ENCODE results near the gene SRRM4. TPM values are rescaled to one million over a fixed set of nuclear protein-coding genes. Genes with fewer than 3 reads are reported as not detected.

Gene SRRM4
- total RNA-seq, result not detected

GRCh38 chr12:118981285-118982211 lies at the start of gene SRRM4:
SRRM4 (plus strand) TSS chr12:118981541; CDS start chr12:118981883, 342 bp downstream.
- Mint-ChIP-seq H3K4me1 (ENCODE audit: low read depth) (no peaks in the 10 kb centered on the region), H3K27me3 (ENCODE audit: low read depth) (peaks cover 16% of the 10 kb centered on the region), H3K9me3 (ENCODE audit: insufficient read depth) (no peaks in the 10 kb centered on the region), H3K36me3 (ENCODE audit: low read depth) (no peaks in the 10 kb centered on the region), H3K4me3 (no peak within 1 kb of the TSS), H3K27ac (no peak within 1 kb of the TSS)
- ATAC-seq (no peak), DNase-seq (no peak)
- ChIA-PET CTCF (no interaction called here), POLR2A (no interaction called here)

GRCh38 chr12:118946256-118946655 lies 35.1 kb upstream of the SRRM4 start:
- POLR2A ChIA-PET, result no interaction called here
- DNase-seq, result no peak
- Mint-ChIP-seq H3K27ac (no peak overlapping the region), H3K4me3 (no peak overlapping the region), H3K9me3 (ENCODE audit: insufficient read depth) (no peaks in the 10 kb centered on the region), H3K4me1 (ENCODE audit: low read depth) (no peaks in the 10 kb centered on the region), H3K36me3 (ENCODE audit: low read depth) (no peaks in the 10 kb centered on the region), H3K27me3 (ENCODE audit: low read depth) (no peaks in the 10 kb centered on the region)
- ATAC-seq, result no peak
- CTCF ChIA-PET, result no interaction called here

DNA sequence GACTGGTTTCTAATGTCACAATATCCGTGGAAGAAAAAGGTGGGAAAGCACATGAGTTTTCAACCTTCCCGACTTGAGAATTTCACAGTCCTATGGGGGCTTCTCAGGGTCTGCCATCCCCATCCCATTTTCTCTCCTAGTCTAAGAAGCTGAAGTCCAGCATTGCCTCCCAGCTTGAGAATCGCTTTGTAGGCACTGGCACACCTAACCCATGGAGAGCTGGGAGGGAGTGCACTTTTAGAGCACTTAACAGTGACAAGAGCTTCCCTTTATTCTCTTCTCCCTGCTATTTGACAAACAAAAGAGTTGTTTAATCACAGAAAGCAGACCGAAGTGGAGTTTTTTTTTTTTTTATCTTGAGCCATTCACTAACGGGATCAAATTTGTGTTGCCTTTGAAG lies 22.8 kb upstream of the SRRM4 start:
- CTCF ChIA-PET, result interaction anchor here (0.6 kb wide), 1 partner anchor 526 kb away, joined by 3 read pairs; no protein-coding TSS in a partner anchor
- no peak for ATAC-seq
- no peak overlapping the region for H3K4me3 Mint-ChIP-seq
- no peaks in the 10 kb centered on the region for H3K36me3 Mint-ChIP-seq (ENCODE audit: low read depth)
- no peak overlapping the region for H3K27ac Mint-ChIP-seq
- no peaks in the 10 kb centered on the region for H3K4me1 Mint-ChIP-seq (ENCODE audit: low read depth)
- peaks cover 9% of the 10 kb centered on the region for H3K9me3 Mint-ChIP-seq (ENCODE audit: insufficient read depth)
- H3K27me3 Mint-ChIP-seq (ENCODE audit: low read depth), result no peaks in the 10 kb centered on the region
- POLR2A ChIA-PET, result no interaction called here
- no peak for DNase-seq

- Mint-ChIP-seq H3K27me3 (ENCODE audit: low read depth) (no peaks in the 10 kb centered on the region), H3K36me3 (ENCODE audit: low read depth) (no peaks in the 10 kb centered on the region), H3K9me3 (ENCODE audit: insufficient read depth) (peaks cover 9% of the 10 kb centered on the region), H3K4me3 (no peak overlapping the region), H3K4me1 (ENCODE audit: low read depth) (no peaks in the 10 kb centered on the region), H3K27ac (no peak overlapping the region)
- ATAC-seq (no peak), DNase-seq (no peak)
- ChIA-PET CTCF (no interaction called here), POLR2A (no interaction called here)
Measured at GRCh38 chr12:118959348-118959747, 22.0 kb upstream of the SRRM4 start.

DNA sequence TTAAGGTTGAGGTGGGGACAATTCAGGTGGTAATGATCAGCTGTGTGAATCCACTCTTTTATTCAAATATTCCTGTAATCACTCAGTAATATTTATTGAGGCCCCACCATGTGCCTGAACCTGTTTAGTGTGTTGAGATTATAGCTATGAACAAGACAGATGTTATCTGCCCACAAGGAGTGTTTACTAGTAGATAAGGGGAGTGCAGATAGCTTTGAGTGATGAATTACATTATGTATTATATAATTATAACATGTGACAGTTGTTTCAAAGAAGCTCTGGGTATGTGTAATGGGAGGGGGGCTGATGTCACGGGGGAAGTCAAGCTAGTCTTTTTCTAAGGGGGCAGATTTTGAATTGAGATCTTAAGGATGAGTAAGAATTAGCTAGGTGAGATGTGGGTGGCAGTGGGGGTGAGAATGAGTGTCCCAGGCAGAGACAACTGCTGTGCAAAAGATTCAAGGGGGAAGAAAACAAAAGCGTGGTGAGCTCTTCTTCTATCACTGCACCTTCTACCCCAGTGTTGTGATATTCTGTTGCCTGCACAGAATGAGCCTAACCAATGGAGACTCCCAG lies 21.3 kb upstream of the SRRM4 start:
- ChIA-PET CTCF (no interaction called here), POLR2A (interaction anchor here (1.0 kb wide), 1 partner anchor 105 kb away, joined by 3 read pairs; no protein-coding TSS in a partner anchor)
- ATAC-seq, result no peak
- no peaks in the 10 kb centered on the region for H3K4me1 Mint-ChIP-seq (ENCODE audit: low read depth)
- H3K4me3 Mint-ChIP-seq, result no peak overlapping the region
- no peaks in the 10 kb centered on the region for H3K27me3 Mint-ChIP-seq (ENCODE audit: low read depth)
- H3K27ac Mint-ChIP-seq, result no peak overlapping the region
- no peak for DNase-seq
- no peaks in the 10 kb centered on the region for H3K36me3 Mint-ChIP-seq (ENCODE audit: low read depth)
- peaks cover 9% of the 10 kb centered on the region for H3K9me3 Mint-ChIP-seq (ENCODE audit: insufficient read depth)

GRCh38 chr12:118960865-118961264 lies 20.5 kb upstream of the SRRM4 start:
- POLR2A ChIA-PET, result interaction anchor here (1.0 kb wide), 1 partner anchor 106 kb away, joined by 3 read pairs; no protein-coding TSS in a partner anchor
- no peak for ATAC-seq
- Mint-ChIP-seq H3K4me3 (no peak overlapping the region), H3K27me3 (ENCODE audit: low read depth) (no peaks in the 10 kb centered on the region), H3K27ac (no peak overlapping the region), H3K4me1 (ENCODE audit: low read depth) (no peaks in the 10 kb centered on the region), H3K36me3 (ENCODE audit: low read depth) (no peaks in the 10 kb centered on the region), H3K9me3 (ENCODE audit: insufficient read depth) (peaks cover 9% of the 10 kb centered on the region)
- CTCF ChIA-PET, result no interaction called here
- DNase-seq, result no peak

DNA sequence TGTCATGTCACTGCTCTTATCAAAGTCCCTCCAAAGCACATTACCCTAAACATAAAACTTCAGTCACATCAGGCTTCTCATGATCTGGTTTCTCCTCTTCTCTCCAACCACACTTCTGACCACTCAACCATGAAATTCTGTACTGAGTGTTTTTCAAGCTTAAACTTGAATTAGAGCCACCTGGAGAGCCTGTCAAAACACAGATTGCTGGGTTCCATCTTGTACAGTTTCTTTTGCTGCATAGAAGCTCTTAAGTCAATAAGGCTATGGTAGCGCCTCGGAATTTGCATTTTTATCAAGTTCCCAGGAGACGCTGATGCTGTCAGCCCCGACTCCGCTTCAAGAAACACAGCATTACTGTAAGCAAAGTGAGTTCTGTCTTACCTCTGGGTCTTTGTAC lies 16.4 kb upstream of the SRRM4 start:
- no peaks in the 10 kb centered on the region for H3K36me3 Mint-ChIP-seq (ENCODE audit: low read depth)
- H3K4me3 Mint-ChIP-seq, result no peak overlapping the region
- DNase-seq (no peak), ATAC-seq (no peak)
- no peaks in the 10 kb centered on the region for H3K4me1 Mint-ChIP-seq (ENCODE audit: low read depth)
- ChIA-PET POLR2A (no interaction called here), CTCF (no interaction called here)
- H3K27me3 Mint-ChIP-seq (ENCODE audit: low read depth), result no peaks in the 10 kb centered on the region
- H3K27ac Mint-ChIP-seq, result no peak overlapping the region
- peaks cover 9% of the 10 kb centered on the region for H3K9me3 Mint-ChIP-seq (ENCODE audit: insufficient read depth)

DNA sequence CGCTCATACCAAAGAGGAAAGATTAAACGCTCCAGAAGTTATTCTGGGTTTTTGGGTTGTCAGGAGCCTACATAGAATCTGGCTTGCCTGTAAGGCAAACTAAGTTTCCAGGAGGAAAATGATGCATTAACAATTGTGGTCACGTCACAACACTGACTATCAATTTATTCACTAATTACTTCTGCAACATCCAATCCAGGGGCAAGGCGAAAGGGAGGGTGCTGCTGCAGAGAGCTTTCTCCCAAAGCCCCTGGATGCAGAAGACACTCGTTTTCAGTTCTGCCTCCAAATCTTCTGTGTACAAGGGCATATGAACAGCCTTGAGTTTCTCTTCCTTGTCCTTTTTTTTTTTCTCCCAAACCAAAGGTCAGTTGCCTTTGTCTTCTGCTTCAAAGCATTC lies 10.5 kb upstream of the SRRM4 start:
- ChIA-PET CTCF (no interaction called here), POLR2A (no interaction called here)
- H3K4me3 Mint-ChIP-seq, result no peak overlapping the region
- H3K9me3 Mint-ChIP-seq (ENCODE audit: insufficient read depth), result no peaks in the 10 kb centered on the region
- DNase-seq, result no peak
- no peaks in the 10 kb centered on the region for H3K27me3 Mint-ChIP-seq (ENCODE audit: low read depth)
- ATAC-seq, result no peak
- no peak overlapping the region for H3K27ac Mint-ChIP-seq
- no peaks in the 10 kb centered on the region for H3K4me1 Mint-ChIP-seq (ENCODE audit: low read depth)
- H3K36me3 Mint-ChIP-seq (ENCODE audit: low read depth), result no peaks in the 10 kb centered on the region

DNA sequence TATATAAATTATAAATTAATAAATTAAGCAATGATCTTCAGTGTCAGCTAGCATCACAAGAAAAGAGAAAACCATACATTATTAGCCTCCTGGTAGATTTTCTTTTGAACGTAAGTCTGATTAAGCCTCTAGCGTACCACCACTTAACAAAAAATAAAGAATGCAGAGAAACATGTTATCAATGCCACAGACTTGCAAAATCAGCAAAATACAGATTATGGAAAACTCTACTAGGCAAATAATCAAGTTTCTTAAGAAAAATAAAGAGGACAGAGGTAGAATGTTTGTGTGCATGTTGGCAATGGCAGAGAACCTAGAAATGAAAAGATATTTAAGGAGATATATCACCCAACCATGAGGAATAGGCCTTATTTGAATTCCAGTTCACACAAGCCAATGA lies 8.4 kb upstream of the SRRM4 start:
- CTCF ChIA-PET, result no interaction called here
- H3K9me3 Mint-ChIP-seq (ENCODE audit: insufficient read depth), result no peaks in the 10 kb centered on the region
- no peak for ATAC-seq
- DNase-seq, result no peak
- no peak overlapping the region for H3K4me3 Mint-ChIP-seq
- H3K27ac Mint-ChIP-seq, result no peak overlapping the region
- H3K36me3 Mint-ChIP-seq (ENCODE audit: low read depth), result no peaks in the 10 kb centered on the region
- no peaks in the 10 kb centered on the region for H3K27me3 Mint-ChIP-seq (ENCODE audit: low read depth)
- H3K4me1 Mint-ChIP-seq (ENCODE audit: low read depth), result no peaks in the 10 kb centered on the region
- POLR2A ChIA-PET, result no interaction called here

GRCh38 chr12:118979763-118980406 lies 1.5 kb upstream of the SRRM4 start:
- Mint-ChIP-seq H3K36me3 (ENCODE audit: low read depth) (no peaks in the 10 kb centered on the region), H3K9me3 (ENCODE audit: insufficient read depth) (no peaks in the 10 kb centered on the region), H3K4me3 (no peak overlapping the region), H3K27me3 (ENCODE audit: low read depth) (peaks cover 16% of the 10 kb centered on the region), H3K4me1 (ENCODE audit: low read depth) (no peaks in the 10 kb centered on the region), H3K27ac (no peak overlapping the region)
- peak; percentile 46 for DNase-seq
- POLR2A ChIA-PET, result no interaction called here
- no peak for ATAC-seq
- CTCF ChIA-PET, result interaction anchor here (0.5 to 1.0 kb wide), 3 partner anchors 12 to 57 kb away, joined by 3 read pairs; no protein-coding TSS in a partner anchor

DNA sequence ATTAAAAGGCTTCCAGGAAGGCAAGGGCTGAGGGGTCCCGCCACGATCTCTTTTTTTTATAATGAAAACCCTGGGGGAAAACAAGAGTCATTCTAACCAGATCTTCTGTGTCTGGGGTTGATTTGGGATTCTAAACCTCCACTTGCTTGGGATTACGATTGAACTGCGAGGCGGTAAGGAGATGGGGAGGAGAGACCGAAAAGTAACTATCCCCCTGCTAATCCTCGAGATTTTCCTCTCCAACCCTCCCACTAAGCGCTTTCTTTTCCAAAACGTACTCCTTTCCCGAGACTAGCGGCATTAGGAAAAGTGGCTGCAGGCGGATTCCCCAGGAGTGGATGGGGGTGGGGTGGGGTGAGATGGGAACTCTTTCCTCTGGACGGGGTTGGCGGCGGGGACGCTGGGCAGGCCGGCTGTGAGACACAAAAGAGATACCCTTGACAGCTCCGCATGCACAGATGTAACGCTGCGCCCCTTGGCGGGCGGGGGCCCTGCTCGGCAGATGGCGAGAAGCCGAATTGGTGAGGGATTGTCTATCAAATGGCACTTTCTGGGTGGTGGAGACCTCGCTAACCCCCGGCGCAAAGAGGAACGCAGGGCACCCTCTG lies 830 bp upstream of the SRRM4 start:
- Mint-ChIP-seq H3K36me3 (ENCODE audit: low read depth) (no peaks in the 10 kb centered on the region), H3K4me3 (no peak overlapping the region), H3K9me3 (ENCODE audit: insufficient read depth) (no peaks in the 10 kb centered on the region), H3K27ac (no peak overlapping the region), H3K27me3 (ENCODE audit: low read depth) (peaks cover 16% of the 10 kb centered on the region), H3K4me1 (ENCODE audit: low read depth) (no peaks in the 10 kb centered on the region)
- no peak for ATAC-seq
- no peak for DNase-seq
- ChIA-PET POLR2A (no interaction called here), CTCF (no interaction called here)

DNA sequence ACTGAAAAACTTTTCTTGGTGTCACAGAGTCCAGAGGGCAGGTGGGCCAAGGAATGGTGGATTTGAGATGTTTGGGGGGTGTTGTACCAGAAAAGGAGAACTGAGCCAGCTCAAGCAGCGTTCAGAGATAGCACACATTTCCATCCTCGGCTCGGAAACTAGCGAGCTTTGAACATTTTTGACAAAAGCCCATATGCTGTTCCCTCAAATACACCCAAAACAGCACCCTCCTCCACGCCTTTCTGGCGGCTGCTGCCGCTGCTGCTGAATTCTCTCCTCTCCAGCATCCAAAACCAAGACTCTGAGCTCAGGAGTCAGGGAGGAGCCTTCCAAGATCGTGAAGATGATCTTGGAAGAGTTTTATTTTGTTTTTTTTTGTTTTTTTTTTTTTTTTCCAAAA lies 961 bp downstream of the SRRM4 start:
- Mint-ChIP-seq H3K27ac (no peak overlapping the region), H3K4me1 (ENCODE audit: low read depth) (no peaks in the 10 kb centered on the region), H3K4me3 (no peak overlapping the region), H3K27me3 (ENCODE audit: low read depth) (peaks cover 16% of the 10 kb centered on the region), H3K9me3 (ENCODE audit: insufficient read depth) (no peaks in the 10 kb centered on the region), H3K36me3 (ENCODE audit: low read depth) (no peaks in the 10 kb centered on the region)
- CTCF ChIA-PET, result no interaction called here
- DNase-seq (no peak), ATAC-seq (no peak)
- POLR2A ChIA-PET, result no interaction called here

Measured in activated CD8-positive, alpha-beta T cell treated with anti-CD3 and anti-CD28 coated beads, Interleukin-2, amount 10 ng/mL, durations not matched to agents 7 days and 5 days (primary cell).